Stimulated activated CD4-positive, alpha-beta T cell treated with anti-CD3 and anti-CD28 coated beads, Interleukin-1b, Interleukin-23, amount 100 ng/mL, for 24 hours (primary cell): Measurements from ENCODE around the gene ODF4.
"Not testable (repeated sequence)": the region's sequence is repeated elsewhere in the genome, so short reads cannot be mapped to it uniquely, and the experiment has no call there.

ENCODE experiments used
- DNase-seq, 4 experiments: peaks; one replicate each; pipeline ENCODE4 v3.0.0-alpha.2; 2020; ENCODE audit warnings: low read depth in 4 of 4, low spot score in 1 of 4

Gene ODF4

DNA sequence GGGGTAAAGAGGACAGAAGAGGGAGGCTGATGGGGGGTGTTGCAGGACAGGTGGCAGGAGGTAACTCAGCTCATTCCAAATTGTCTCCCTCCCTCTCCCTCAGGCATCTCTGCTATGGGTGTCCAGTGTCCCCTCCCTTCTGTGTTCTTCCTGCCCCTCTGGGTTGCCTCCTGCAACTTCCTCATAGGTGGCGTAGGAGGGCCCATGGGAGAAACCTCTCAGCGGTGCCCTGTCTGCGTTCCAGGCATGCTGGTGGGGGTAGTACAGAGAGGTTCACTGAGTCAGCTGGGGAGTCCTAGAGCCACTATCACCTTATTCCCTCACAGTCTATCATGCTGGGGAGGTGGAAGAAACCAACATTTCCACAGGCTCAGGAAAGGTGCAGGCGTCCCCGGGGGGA, 14.7 kb upstream of the ODF4 start:
- no peak for DNase-seq

DNA sequence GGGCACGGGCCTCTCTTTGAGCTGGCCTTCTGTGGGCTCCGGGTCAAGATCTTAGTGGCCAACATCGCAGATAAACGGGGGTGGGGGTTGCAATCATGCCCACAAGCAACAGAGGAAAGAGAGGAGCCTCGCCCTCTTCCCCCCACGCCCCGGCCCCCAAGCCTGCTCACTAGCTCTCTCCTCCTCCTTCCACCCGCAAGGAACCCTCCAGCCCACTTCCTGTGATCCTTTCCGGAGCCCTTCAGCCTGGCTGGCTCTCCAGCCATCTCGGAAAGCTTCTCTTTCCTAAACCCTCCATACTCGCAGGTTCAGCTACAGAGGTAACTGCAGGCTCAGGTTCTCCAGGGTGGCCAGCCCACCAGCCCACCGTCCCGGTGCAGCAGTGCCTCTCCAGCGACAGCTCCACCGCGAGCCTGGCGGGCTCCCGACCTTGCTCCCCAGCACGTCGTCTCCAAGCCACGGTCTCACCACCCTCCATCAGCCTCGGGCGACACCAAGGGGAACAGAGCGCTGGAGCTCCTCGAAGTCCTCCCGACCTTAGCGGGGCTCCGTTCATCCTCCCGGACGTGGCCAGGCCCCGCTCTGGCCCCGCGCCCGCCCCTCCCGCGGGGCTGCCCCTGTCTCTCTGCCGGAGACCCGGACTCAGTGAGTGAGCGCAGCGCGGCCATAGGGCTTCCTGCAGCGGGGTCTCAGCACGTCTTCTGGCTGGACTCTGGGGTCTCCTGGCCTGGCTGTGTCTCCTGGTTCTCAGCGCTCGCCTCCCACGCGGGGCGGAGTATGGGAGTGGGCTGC, 12.9 kb upstream of the ODF4 start:
- DNase-seq, result peak in 1 of 4 experiments; percentile 10

GRCh38 chr17:8327303-8327649, 12.4 kb upstream of the ODF4 start:
- no peak for DNase-seq

- DNase-seq, result no peak
Measured at GRCh38 chr17:8332128-8332527, 7.5 kb upstream of the ODF4 start.

DNA sequence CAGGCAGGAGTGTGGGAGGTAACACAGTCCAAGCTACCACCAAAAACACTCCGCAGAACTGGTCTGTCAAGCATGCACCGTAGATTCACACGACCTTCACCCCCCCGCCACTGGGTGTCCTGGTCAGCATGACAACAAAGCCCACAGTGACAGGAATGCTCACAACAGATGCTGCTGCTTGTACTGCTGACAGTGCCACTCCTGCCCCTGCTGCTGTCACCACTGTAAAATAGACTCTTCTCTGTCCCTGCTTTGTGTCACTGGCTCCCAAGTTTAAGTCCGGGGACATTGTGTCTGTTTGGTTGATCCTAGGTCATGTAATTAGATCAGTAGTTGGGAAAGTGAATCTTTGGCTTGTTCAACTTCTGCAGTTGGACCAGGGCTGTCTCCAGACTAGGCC, 7.0 kb upstream of the ODF4 start:
- DNase-seq, result no peak

DNA sequence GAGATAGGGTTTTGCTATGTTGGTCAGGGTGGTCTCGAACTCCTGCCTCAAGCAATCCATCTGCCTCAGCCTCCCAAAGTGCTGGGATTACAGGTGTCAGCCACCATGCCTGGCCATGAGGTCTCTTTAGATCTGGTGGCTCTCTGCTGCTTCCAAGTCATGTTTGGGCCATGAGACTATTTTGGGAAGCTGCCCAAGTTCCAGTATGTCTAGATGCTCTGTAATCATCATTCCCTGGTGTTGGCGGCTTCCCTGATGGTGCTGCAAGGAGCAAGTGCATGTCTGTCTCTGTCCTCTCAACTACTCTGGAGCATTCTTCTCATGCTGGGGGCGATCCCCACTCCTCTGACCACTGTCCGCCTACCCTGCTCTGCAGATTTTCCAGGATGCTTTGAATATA, 6.4 kb upstream of the ODF4 start:
- DNase-seq, result no peak

- DNase-seq, result no peak
Measured at GRCh38 chr17:8337802-8338752, 1.6 kb upstream of the ODF4 start.

DNA sequence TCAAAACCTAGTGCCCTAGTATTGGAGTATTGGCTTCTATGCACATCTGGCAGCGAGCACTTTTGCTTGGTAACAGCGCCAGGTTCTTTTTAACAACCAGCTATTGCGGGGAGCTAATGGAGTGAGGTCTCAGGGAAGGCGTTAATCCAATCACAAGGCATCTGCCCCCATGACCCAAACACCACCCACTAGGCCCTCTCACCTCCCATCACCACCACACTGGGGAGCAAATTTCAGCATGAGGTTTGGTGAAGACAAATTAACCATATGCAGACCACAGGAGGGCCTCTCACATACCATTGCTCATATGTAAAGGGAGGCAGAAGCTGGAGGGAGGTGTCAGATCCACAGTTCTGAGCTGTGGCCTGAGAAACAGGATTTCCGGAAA, 893 bp upstream of the ODF4 start:
- no peak for DNase-seq

- DNase-seq, result no peak
Measured at GRCh38 chr17:8341456-8341855, 1.8 kb downstream of the ODF4 start.

DNA sequence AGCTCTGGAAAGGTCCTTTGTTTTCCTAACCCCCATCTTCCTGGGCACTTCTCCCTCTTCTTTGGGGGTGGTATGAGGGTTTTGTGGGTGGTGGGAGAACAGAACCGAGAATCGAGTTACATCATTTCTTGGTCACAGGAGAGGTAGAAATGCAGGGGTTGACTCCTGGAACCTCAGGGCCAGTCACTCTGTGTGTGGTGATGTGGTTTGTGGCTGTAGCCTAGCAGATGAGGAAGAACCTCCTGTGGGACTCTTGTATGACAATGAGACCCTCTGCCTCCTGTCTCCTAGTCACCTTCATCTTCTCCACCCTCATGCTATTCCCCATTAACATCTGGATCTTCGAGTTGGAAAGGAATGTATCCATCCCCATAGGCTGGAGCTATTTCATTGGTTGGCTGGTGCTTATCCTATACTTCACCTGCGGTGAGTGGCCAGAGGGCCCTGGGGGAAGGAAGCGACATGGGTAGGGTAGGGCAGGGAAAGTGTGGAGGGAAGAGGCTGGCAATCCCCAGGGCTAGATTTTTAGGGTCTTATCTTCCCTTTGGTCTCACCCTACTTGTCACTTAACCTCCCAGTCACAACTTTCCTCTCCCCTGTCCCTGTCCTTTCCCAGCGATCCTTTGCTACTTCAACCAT, 5.5 kb downstream of the ODF4 start:
- DNase-seq, result no peak

- no peak for DNase-seq
Measured at GRCh38 chr17:8345951-8346665, 6.5 kb downstream of the ODF4 start.

- DNase-seq, result not testable (repeated sequence)
Measured at GRCh38 chr17:8347001-8347400, 7.4 kb downstream of the ODF4 start.

- DNase-seq, result no peak
Measured at GRCh38 chr17:8350339-8350738, 10.7 kb downstream of the ODF4 start.

DNA sequence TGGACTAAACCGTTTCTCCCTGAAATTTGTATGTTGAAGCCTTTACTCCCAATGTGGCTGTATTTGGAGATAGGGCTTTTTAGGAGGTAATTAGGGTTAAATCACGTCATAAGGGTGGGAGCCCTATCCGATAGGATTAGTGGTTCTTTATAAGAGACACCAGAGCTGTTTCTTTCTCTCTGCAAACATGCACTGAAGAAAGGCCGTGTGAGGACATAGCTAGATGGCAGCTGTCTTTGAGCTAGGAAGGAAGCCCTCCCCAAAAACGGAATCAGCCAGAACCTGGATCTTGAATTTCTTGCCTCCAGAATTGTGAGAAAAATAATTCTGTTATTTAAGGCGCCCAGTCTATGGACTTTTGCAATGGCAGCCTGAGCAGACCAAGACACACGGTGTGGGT, 14.1 kb downstream of the ODF4 start:
- no peak for DNase-seq

GRCh38 chr17:8354236-8354635, 14.6 kb downstream of the ODF4 start:
- DNase-seq, result no peak

DNA sequence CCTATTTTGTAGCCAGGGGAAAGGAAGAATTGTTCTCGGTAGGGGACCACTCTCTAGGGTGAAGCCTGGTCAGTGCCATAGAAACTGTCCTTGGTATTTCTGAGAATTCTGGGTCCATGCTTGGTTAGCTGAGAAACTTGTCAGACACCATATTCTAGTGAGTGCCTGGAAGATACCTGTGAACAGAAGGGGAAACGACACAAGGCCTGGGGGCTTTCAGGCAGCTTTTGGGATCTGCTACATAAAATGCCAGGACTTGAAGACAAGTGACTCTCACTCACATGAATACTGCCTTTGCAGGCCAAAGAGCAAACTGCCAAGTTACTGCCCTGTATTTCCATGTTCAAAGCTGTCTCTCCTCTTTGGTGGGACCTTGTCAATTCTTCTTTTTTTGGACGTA, 18.3 kb downstream of the ODF4 start:
- DNase-seq, result no peak

GRCh38 chr17:8359769-8360168, 20.1 kb downstream of the ODF4 start:
- no peak for DNase-seq

GRCh38 chr17:8360260-8360659, 20.6 kb downstream of the ODF4 start:
- no peak for DNase-seq

- DNase-seq, result no peak
Measured at GRCh38 chr17:8360751-8361150, 21.1 kb downstream of the ODF4 start.

- no peak for DNase-seq
Measured at GRCh38 chr17:8362651-8363332, 23.2 kb downstream of the ODF4 start.

DNA sequence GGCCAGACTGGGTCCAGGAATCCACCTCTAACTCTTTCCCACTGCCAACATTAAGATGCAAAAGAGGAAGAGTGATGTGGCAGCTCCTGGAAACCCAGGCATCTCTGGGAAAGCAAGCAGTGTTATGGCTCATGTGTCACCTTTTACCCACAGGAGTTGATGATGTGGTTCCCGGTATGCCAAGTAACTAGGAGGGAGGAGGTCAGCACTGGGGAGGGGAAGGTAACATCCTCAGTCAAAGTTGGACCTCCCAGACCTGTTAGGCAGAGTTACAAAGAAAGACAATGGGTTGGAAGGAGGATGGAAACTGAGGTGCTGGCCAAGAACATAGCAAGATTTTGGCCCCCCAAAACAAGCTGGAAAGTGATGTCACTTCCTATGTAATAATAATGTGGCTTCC, 25.5 kb downstream of the ODF4 start:
- no peak for DNase-seq
